Psoas muscle (tissue), 8 donors: ENCODE measurements around the gene FGD4. TPM values are rescaled to one million over a fixed set of nuclear protein-coding genes. Genes with fewer than 3 reads are reported as not detected.

Source experiments
- ATAC-seq, 4 donors: fragments of 200-7000 bp; cut with Tn5 transposase; one replicate each; pipeline ENCODE4 v1.9.1; 2020; ENCODE audit warnings: moderate library complexity in 3 of 4, mild to moderate bottlenecking in 2 of 4
- DNase-seq, 2 donors: peaks; one replicate each; pipeline ENCODE4 v3.0.0-alpha.2; 2020
- H3K27ac ChIP-seq: fragments of 200-600 bp; one replicate; pipeline ENCODE4 v1.8.0; 2022
- H3K27me3 ChIP-seq, 3 donors: fragments of 200-600 bp in 1 of 3; one replicate each; pipeline versions ENCODE4 v1.6.1 to v1.8.0; 2013 to 2022; ENCODE audit warnings: low read length in 2 of 3, mild to moderate bottlenecking in 2 of 3, moderate library complexity in 1 of 3; ENCODE audit not compliant: insufficient read depth in 3 of 3
- H3K36me3 ChIP-seq, 2 donors: fragments of 200-600 bp in 1 of 2; one replicate each; pipeline versions ENCODE4 v1.6.1 to v1.8.0; 2013 to 2022; ENCODE audit warnings: low read depth in 1 of 2, mild to moderate bottlenecking in 1 of 2, moderate library complexity in 1 of 2; ENCODE audit not compliant: insufficient read depth in 1 of 2
- H3K4me1 ChIP-seq: fragments of 200-600 bp; one replicate; pipeline ENCODE4 v1.8.0; 2022
- H3K4me3 ChIP-seq: fragments of 200-600 bp; one replicate; pipeline ENCODE4 v1.8.0; 2022; ENCODE audit warnings: mild to moderate bottlenecking
- H3K9me3 ChIP-seq: fragments of 200-600 bp; one replicate; pipeline ENCODE4 v1.8.0; 2022
- WGBS, 3 donors: extraction: QIAGEN DNeasy Blood & Tissue Kit; methylation state at CpG; one replicate each; pipeline versions ENCODE4 v1.1.6 to v1.1.7; 2013; 5-methylcytosine and 5-hydroxymethylcytosine counted together
- intact Hi-C, 2 donors: fragments of 100-400 bp; cut with DNase I; formaldehyde crosslinking; loops; one replicate each; pipeline versions ENCODE4 v1.11.0 to v1.14.2; 2022
- long read RNA-seq, 2 donors: library from polyadenylated mRNA; unstranded; transcript quantifications; one replicate each; pipeline ENCODE4 v2.0.0, GENCODE V29; 2021
- polyA plus RNA-seq, 3 donors: library from polyadenylated mRNA; stranded (reverse); fragments of 200-250 nt; gene quantifications; one replicate each; pipeline ENCODE4 v1.2.3, GENCODE V29; 2013
- total RNA-seq, 4 donors: library from RNA; stranded (reverse); fragmentation: NEBNext Ultra II Directional in 2 of 4; extraction: Animal tissue kit (Norgen Biotek cat#: 25700) in 2 of 4; gene quantifications; one replicate each; pipeline versions ENCODE4 v1.2.1 to v1.2.4, GENCODE V29; 2021 to 2023
- TF ChIP-seq, protein P1 (sequence below): fragments of 200-600 bp; IDR thresholded peaks from one replicate; pipeline ENCODE4 v1.8.0; 2022; ENCODE audit warnings: antibody characterized with exemption
- donor health status: healthy with polysubstance abuse.
- donor health status: DM: no; HTN: no; CAD: no; lungs with moderate emphysema.
- donor health status: Bipolar disorder and iron deficiency.
- donor health status: healthy.
- donor health status: DM: yes; HTN: yes; CAD: no.
- donor health status: DM: no; HTN: no; CAD: no.
- donor health status: DM: no; HTN: no; CAD: no.
- donor health status: DM: yes; HTN: yes; CAD: no.

The FGD4 gene
- total RNA-seq (10 to 100 TPM in 3 of 4 donors, 1 to 10 TPM in 1; 9.8 to 20.8 (median 17.5) TPM), polyA plus RNA-seq (10 to 100 TPM in 1 of 3 donors, 1 to 10 TPM in 2; 1.1 to 19.5 (median 7.9) TPM)
- long read RNA-seq, donor 1, partial matches to known transcripts = 0 of 1 reads
- long read RNA-seq, donor 1, other reads (novel, unspliced or antisense) = 1 of 1 reads
- long read RNA-seq, donor 2, partial matches to known transcripts = 3 of 9 reads
- long read RNA-seq, donor 2, other reads (novel, unspliced or antisense) = 4 of 9 reads

- Histone ChIP-seq H3K4me1 (peaks cover 5% of the 10 kb centered on the region), H3K27ac (peak within 1 kb of the TSS; percentile 19), H3K36me3 (no peaks in the 10 kb centered on the region), H3K27me3 (no peaks in the 10 kb centered on the region), H3K9me3 (no peaks in the 10 kb centered on the region), H3K4me3 (peak within 1 kb of the TSS; percentile 81)
- ATAC-seq (peak; percentile 94 to 98 (median 98)), DNase-seq (peak; percentile 86 to 94)
- 1 to 2% (median 1%) methylated on average over 47 to 82 of the region's 82 CpGs for WGBS, 3 donors
- TF ChIP-seq, protein P1, sequence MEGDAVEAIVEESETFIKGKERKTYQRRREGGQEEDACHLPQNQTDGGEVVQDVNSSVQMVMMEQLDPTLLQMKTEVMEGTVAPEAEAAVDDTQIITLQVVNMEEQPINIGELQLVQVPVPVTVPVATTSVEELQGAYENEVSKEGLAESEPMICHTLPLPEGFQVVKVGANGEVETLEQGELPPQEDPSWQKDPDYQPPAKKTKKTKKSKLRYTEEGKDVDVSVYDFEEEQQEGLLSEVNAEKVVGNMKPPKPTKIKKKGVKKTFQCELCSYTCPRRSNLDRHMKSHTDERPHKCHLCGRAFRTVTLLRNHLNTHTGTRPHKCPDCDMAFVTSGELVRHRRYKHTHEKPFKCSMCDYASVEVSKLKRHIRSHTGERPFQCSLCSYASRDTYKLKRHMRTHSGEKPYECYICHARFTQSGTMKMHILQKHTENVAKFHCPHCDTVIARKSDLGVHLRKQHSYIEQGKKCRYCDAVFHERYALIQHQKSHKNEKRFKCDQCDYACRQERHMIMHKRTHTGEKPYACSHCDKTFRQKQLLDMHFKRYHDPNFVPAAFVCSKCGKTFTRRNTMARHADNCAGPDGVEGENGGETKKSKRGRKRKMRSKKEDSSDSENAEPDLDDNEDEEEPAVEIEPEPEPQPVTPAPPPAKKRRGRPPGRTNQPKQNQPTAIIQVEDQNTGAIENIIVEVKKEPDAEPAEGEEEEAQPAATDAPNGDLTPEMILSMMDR = peak; percentile 35
- intact Hi-C loops = no loop called here
Measured at GRCh38 chr12:32399370-32400113, at the start of gene FGD4. Gene FGD4, plus strand, starts transcription at chr12:32399558.

- 68 to 84% (median 69%) methylated on average over 1 of the region's 1 CpG for WGBS, 3 donors
- Histone ChIP-seq H3K4me3 (no peak overlapping the region), H3K27ac (no peak overlapping the region), H3K27me3 (no peaks in the 10 kb centered on the region), H3K9me3 (no peaks in the 10 kb centered on the region), H3K36me3 (no peaks in the 10 kb centered on the region), H3K4me1 (no peaks in the 10 kb centered on the region)
- intact Hi-C loops = no loop called here
- ATAC-seq (no peak), DNase-seq (no peak)
- TF ChIP-seq, protein P1 = no peak
Measured at GRCh38 chr12:32353540-32353939, 45.8 kb upstream of the FGD4 start.

DNA sequence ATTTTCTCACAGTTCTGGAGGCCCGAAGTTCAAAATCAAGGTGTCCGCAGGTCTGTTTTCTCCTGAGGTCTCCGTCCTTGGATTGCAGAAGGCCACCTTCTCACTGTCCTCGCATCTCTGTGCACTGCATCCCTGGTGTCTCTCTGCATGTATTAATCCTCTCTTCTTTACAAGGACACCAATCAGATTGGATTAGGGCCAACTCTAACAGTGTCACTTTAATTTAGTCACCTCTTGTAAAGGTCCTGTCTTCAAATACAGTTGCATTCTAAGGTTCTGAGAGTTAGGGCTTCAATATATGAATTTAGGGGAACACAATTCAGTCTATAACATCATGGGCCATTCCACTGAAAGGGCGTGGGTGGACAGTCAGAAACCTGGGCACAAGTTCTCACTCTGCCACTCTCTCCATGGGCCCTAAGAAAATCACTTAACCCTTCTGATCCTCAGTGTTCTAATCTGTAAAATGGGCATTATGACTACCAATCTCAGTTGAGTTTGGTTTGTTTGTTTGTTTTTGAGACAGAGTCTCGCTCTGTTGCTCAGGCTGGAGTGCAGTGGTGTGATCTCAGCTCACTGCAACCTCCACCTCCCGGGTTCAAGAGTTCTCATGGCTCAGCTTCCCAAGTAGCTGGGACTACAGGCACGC is 41.6 kb upstream of the FGD4 start:
- Histone ChIP-seq H3K4me3 (no peak overlapping the region), H3K27ac (no peak overlapping the region), H3K4me1 (no peaks in the 10 kb centered on the region), H3K36me3 (no peaks in the 10 kb centered on the region), H3K9me3 (no peaks in the 10 kb centered on the region), H3K27me3 (no peaks in the 10 kb centered on the region)
- TF ChIP-seq, protein P1 = no peak
- intact Hi-C loops = no loop called here
- ATAC-seq (no peak), DNase-seq (no peak)
- 96% methylated on average over 8 of the region's 8 CpGs for WGBS, 3 donors

DNA sequence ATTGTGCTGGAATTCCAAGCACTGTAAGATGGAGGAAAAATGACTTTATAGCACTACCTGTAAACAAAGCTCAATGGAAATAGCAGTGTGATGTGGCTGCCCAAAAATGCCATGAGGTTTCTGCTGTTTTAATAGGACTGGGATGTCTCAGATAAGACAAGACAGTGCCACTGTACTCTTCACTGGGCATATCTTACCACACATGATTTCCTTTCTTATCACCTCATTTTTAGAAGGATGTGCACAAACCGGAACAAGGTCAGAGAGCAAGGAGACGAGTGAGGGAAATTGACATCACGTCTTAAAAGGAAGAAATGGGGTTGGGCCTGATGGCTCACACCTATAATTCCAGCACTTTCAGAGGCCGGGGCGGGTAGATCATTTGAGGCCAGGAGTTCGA is 38.4 kb upstream of the FGD4 start:
- WGBS, 3 donors = 85 to 94% (median 92%) methylated on average over 6 of the region's 6 CpGs
- TF ChIP-seq, protein P1 = no peak
- intact Hi-C loops = no loop called here
- Histone ChIP-seq H3K9me3 (no peaks in the 10 kb centered on the region), H3K4me1 (no peaks in the 10 kb centered on the region), H3K4me3 (no peak overlapping the region), H3K36me3 (no peaks in the 10 kb centered on the region), H3K27ac (no peak overlapping the region), H3K27me3 (no peaks in the 10 kb centered on the region)
- no peak for ATAC-seq
- no peak for DNase-seq
